Measurements from ENCODE around the gene VGLL4.
"Not testable (repeated sequence)": the region's sequence is repeated elsewhere in the genome, so short reads cannot be mapped to it uniquely, and the experiment has no call there.

Gene VGLL4

DNA sequence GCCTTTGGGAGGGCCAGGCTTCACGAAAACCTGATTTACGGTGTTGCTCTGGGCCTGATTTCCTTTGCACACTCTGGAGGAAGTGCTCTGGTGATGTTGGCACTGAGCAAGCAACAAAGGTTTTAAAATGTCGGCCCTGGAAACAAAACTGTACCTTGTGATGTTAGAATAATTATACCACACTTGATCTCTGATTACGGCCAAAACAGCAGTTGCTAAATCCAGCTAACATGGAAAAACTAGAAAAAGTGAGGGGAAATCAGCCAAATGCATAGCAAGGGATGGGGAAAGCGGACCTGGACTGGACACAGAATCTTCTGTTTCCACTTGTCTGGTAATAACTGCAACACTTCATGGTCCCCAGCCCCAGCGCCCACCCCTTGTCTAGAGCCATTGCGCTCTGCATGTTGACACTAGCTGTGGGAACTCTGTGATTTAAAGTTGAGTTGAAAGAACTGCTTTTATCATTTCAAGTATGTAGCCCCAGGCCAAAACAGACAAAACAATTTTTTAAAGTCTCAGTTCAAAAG is 120.1 kb downstream of the VGLL4 start:
- DNase-seq = no peak

- no peak for DNase-seq
Observed at GRCh38 chr3:11522953-11523571, 120.7 kb downstream of the VGLL4 start.

GRCh38 chr3:11522398-11522715 is 121.4 kb downstream of the VGLL4 start:
- DNase-seq = no peak

GRCh38 chr3:11521167-11521566 is 122.5 kb downstream of the VGLL4 start:
- no peak for DNase-seq

DNA sequence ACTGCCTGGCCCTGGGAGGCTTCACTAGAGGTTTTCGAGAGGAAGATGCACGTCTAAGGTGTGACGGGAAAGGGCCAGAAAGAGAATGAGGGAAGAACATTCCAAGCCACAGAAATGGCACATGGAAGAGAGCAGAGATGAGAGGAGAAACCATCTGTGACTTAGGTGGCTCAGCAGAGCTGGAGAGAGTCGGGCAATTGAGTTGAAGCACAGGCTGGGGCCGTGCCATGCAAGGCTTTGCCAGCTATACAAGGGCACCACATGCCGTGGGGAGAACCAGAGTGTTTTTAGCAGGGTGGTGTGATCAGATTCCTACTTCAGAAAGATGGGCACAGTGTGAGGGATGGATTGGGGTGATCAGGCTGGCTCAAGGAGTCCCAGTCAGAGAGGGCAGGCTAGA is 126.1 kb downstream of the VGLL4 start:
- no peak for DNase-seq

DNA sequence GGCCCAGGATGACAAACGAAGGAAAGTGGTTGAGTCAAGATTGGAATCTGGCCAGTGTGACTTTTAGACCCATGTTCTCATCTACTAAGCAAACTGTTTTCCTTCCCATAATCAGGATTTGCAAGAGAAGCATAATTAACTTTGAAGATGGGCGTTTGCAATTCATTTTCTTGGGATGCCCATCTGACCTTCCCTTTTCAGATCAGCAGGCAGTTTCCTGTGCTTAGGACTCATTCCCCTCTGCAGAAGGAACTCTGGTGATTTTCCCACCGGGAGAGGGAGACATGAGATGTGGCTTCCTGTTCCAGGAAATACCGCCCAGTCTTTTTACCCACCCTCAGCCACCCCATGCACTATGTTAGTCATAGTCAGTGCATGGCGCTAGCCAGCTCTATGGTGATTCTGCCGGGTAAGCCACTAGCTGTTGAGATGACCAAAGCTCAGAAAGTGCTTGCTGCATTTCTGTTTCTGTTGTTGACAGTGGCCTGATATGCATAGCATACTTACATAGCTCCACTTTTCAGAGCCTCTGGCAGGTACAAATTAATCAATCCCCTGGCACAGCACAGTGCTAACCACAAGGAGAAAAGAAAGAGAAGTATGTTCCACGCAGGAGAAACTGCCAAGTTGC is 129.4 kb downstream of the VGLL4 start:
- DNase-seq = no peak

- no peak for DNase-seq
Observed at GRCh38 chr3:11513817-11514135, 129.9 kb downstream of the VGLL4 start.

DNA sequence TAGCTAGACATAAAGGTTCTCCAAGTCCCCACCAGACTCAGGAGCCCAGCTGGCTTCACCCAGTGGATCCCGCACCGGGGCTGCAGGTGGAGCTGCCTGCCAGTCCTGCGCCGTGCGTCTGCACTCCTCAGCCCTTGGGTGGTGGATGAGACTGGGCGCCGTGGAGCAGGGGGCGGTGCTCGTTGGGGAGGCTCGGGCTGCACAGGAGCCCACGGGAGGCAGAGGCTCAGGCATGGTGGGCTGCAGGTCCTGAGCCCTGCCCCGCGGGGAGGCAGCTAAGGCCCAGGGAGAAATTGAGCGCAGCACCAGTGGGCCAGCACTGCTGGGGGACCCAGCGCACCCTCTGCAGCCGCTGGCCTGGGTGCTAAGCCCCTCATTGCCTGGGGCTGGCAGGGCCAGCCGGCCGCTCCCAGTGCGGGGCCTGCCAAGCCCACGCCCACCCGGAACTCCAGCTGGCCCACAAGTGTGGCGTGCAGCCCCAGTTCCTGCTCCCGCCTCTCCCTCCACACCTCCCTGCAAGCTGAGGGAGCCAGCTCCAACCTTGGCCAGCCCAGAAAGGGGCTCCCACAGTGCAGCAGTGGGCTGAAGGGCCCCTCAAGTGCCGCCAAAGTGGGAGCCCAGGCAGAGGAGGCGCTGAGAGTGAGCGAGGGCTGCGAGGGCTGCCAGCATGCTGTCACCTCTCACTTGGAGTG is 130.4 kb downstream of the VGLL4 start:
- not testable (repeated sequence) for DNase-seq

DNA sequence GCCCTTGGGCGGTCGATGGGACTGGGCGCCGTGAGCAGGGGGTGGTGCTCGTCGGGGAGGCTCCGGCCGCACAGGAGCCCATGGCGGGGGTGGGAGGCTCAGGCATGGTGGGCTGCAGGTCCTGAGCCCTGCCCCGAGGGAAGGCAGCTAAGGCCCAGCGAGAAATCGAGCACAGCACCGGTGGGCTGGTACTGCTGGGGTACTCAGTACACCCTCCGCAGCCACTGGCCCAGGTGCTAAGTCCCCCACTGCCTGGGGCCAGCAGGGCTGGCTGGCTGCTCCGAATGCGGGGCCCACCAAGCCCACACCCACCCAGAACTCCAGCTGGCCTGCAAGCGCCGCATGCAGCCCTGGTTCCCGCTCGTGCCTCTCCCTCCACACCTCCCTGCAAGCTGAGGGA is 132.1 kb downstream of the VGLL4 start:
- not testable (repeated sequence) for DNase-seq

DNA sequence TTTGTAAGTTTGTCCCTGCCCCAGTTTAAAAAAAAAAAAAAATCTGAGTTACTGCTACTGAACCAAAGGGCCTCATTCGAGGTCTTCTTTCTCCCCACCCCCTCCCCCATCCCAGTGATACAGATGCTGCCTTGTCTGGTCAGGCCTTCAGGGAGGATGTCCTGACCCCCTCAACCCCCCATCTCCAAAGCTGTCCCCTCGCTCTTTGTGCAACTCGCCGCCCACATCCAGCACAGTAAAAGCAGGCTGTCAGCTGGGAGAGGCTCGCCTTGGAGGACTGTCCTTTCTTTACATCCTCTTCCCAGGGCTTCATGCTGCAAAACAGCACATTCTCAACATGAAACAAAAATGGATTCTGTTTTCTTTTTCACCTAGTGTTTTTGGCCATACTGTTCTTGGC is 133.4 kb downstream of the VGLL4 start:
- DNase-seq = no peak

DNA sequence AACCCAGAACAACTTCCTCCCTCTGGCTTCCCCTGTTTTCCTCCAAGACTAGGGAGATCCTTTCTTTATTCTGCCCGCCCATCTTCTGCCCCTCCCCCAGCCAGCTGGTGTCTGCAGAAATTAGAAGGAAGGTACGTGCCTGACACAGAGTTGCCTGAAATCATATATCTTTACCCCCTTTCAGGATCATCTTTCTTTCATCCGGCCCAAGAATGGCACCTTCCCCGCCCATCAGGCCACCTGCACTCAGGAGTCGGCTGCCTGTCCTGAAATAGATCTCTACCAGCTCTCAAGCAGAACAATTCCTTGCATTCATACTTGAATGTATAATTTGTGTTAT is 133.7 kb downstream of the VGLL4 start:
- DNase-seq = no peak

GRCh38 chr3:11509173-11510000 is 134.3 kb downstream of the VGLL4 start:
- DNase-seq = peak; percentile 55

DNA sequence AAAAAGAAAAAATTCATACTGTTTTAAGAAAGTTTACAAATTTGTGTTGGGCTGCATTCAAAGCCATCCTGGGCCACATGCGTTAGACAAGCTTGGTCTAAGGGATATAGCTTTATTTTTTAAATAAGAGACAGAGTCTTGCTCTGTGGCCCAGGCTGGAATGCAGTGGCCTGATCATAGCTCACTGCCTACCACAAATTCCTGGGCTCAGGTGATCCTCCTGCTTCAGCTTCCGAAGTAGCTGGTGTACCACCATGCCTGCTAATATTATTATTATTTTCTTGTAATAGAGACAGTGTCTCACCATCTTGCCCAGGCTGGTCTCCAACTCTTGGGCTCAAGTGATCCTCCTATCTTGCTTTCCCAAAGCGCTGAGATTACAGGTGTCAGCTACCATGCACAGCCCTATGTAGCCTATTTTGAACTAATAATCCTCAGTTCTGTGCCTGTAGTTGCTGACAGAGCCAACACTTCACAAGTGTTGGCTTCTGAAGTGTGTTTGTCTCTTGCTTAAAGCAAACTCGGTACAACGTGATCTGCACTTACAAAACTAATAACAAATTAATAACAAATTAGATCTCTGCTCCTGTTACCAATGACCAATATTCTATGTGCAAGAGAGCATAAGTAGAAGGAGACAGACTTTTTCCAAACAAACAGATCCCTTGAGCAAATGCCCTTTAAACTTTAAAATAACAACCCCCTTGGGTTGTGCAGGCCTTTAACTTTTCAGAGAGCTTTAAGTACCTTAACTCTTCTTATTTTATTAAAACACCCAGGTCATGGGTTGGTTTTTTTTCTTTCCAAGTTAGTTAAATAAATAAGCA is 135.2 kb downstream of the VGLL4 start:
- no peak for DNase-seq

GRCh38 chr3:11507719-11508118 is 136.0 kb downstream of the VGLL4 start:
- no peak for DNase-seq

Data from NCI-H1105 treated with DMSO at 0.1 percent for 48 hours (cell line).